DND-41 (cell line): ENCODE results near the gene TREH.

Experiments
- EZH2 ChIP-seq: IDR thresholded peaks from 3 replicates; pipeline ENCODE4 v1.6.1; 2012; ENCODE audit warnings: borderline replicate concordance, low read depth, mild to moderate bottlenecking, moderate library complexity, low read length, inconsistent platforms; ENCODE audit not compliant: severe bottlenecking
- TF ChIP-seq, protein P1 (sequence below): IDR thresholded peaks from 2 replicates; pipeline ENCODE4 v1.5.1; 2012; ENCODE audit warnings: borderline replicate concordance, low read length, moderate library complexity, mild to moderate bottlenecking; ENCODE audit not compliant: poor library complexity, severe bottlenecking; ENCODE audit errors: extremely low read depth

DNA sequence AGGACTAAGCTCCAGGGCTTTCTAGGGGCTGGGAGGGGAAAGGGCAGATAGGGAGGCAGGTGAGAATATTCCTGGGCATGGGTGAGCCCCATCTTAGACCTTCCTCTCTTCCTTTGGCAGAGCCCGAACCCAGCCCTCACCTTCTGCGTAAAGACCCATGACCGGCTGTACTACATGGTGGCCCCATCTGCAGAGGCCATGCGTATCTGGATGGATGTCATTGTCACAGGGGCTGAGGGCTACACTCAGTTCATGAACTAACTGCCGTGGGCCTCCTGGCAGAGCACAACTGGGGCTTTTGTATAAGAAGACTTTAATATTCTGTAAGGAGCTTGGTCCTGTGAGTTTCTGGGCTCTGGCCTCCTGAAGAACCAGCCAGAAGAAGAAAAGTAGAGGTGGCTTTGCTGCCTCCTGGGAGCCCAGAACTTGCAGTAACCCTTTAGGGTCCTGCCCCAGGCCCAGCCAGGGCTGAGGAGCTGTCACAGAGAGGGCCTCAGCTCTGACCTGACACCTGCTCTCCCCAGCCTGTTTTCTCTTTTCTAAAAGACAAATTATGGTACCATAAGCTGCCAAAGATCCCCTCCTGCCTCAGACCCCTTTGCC lies 22.8 kb downstream of the TREH start:
- TF ChIP-seq, protein P1, sequence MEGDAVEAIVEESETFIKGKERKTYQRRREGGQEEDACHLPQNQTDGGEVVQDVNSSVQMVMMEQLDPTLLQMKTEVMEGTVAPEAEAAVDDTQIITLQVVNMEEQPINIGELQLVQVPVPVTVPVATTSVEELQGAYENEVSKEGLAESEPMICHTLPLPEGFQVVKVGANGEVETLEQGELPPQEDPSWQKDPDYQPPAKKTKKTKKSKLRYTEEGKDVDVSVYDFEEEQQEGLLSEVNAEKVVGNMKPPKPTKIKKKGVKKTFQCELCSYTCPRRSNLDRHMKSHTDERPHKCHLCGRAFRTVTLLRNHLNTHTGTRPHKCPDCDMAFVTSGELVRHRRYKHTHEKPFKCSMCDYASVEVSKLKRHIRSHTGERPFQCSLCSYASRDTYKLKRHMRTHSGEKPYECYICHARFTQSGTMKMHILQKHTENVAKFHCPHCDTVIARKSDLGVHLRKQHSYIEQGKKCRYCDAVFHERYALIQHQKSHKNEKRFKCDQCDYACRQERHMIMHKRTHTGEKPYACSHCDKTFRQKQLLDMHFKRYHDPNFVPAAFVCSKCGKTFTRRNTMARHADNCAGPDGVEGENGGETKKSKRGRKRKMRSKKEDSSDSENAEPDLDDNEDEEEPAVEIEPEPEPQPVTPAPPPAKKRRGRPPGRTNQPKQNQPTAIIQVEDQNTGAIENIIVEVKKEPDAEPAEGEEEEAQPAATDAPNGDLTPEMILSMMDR: no peak
- no peak for TF ChIP-seq EZH2
